GM12878 (cell line): ENCODE results near the gene ME3.

Experiments
- E2F4 ChIP-seq: IDR thresholded peaks from 2 replicates; pipeline ENCODE4 v1.6.1; 2012; ENCODE audit warnings: low read depth, low read length, improper control_type of control experiment
- USF2 ChIP-seq: IDR thresholded peaks from 2 replicates; pipeline ENCODE4 v1.6.1; 2011; ENCODE audit warnings: low read depth, low read length, improper control_type of control experiment, borderline replicate concordance
- TF ChIP-seq, protein P1 (sequence below), 3 experiments: IDR thresholded peaks in 2 of 3; conservative IDR thresholded peaks in 1 of 3; 2 replicates each; pipeline ENCODE4 v1.5.1; 2011; ENCODE audit warnings: low read depth in 3 of 3, low read length in 3 of 3, mild to moderate bottlenecking in 3 of 3, control low read depth in 2 of 3, moderate library complexity in 2 of 3, inconsistent platforms in 1 of 3, mixed read lengths in 1 of 3; ENCODE audit not compliant: control insufficient read depth in 2 of 3, insufficient read depth in 1 of 3; ENCODE audit errors: extremely low read depth in 1 of 3

DNA sequence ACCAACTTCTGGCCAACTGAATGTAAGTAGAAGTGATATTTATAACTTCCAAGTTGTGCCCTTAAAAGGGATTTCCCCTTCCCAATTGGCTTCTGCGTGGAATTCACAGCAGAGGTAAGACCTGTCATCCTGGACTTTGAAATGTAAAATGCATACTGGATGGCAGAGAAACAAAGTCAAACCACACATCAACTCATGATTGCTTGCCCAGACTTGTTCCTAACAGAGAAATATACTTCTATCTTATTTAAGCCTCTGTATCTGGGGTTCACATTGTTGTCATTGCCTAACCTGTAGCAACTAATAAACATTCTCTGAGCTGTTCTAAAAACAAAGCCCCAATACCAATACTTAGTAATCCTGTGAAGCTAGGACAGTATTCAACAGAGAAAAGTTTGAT lies 6.2 kb downstream of the ME3 start:
- TF ChIP-seq E2F4: no peak
- TF ChIP-seq USF2: no peak
- TF ChIP-seq, protein P1, sequence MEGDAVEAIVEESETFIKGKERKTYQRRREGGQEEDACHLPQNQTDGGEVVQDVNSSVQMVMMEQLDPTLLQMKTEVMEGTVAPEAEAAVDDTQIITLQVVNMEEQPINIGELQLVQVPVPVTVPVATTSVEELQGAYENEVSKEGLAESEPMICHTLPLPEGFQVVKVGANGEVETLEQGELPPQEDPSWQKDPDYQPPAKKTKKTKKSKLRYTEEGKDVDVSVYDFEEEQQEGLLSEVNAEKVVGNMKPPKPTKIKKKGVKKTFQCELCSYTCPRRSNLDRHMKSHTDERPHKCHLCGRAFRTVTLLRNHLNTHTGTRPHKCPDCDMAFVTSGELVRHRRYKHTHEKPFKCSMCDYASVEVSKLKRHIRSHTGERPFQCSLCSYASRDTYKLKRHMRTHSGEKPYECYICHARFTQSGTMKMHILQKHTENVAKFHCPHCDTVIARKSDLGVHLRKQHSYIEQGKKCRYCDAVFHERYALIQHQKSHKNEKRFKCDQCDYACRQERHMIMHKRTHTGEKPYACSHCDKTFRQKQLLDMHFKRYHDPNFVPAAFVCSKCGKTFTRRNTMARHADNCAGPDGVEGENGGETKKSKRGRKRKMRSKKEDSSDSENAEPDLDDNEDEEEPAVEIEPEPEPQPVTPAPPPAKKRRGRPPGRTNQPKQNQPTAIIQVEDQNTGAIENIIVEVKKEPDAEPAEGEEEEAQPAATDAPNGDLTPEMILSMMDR (IDR thresholded peaks at IDR 0.05 in 2 of 3, conservative IDR thresholded peaks at IDR 0.05 in 1 of 3; ENCODE audit: control insufficient read depth in 2 of 3, extremely low read depth in 1 of 3, insufficient read depth in 1 of 3, low read depth in 3 of 3, low read length in 3 of 3): no peak
